Measurements from ENCODE around the gene SCARF2.

- TF ChIP-seq, protein P1, sequence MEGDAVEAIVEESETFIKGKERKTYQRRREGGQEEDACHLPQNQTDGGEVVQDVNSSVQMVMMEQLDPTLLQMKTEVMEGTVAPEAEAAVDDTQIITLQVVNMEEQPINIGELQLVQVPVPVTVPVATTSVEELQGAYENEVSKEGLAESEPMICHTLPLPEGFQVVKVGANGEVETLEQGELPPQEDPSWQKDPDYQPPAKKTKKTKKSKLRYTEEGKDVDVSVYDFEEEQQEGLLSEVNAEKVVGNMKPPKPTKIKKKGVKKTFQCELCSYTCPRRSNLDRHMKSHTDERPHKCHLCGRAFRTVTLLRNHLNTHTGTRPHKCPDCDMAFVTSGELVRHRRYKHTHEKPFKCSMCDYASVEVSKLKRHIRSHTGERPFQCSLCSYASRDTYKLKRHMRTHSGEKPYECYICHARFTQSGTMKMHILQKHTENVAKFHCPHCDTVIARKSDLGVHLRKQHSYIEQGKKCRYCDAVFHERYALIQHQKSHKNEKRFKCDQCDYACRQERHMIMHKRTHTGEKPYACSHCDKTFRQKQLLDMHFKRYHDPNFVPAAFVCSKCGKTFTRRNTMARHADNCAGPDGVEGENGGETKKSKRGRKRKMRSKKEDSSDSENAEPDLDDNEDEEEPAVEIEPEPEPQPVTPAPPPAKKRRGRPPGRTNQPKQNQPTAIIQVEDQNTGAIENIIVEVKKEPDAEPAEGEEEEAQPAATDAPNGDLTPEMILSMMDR (IDR thresholded peaks at IDR 0.05; ENCODE audit: low read depth, low read length): no peak
- TF ChIP-seq POLR2A (IDR thresholded peaks at IDR 0.05; ENCODE audit: extremely low read depth, insufficient read length) (no peak), MAX (IDR thresholded peaks at IDR 0.05; ENCODE audit: low read depth, low read length) (no peak), MYC (IDR thresholded peaks at IDR 0.05; ENCODE audit: low read depth, low read length) (no peak)
These were observed 8.9 kb upstream of the SCARF2 start for GRCh38 chr22:20446383-20446970.
